Lung (tissue), 12 donors: ENCODE measurements around the gene MUC5B. TPM values are rescaled to one million over a fixed set of nuclear protein-coding genes. Genes with fewer than 3 reads are reported as not detected.

ENCODE experiments used
- ATAC-seq: fragments of 200-7000 bp; cut with Tn5 transposase; one replicate; pipeline ENCODE4 v1.9.1; 2020; ENCODE audit warnings: moderate number of reproducible peaks; ENCODE audit not compliant: insufficient read depth, low FRiP score
- DNase-seq, 3 donors: peaks; one replicate each; pipeline ENCODE4 v3.0.0-alpha.2; 2013 to 2017
- H3K27ac ChIP-seq, 2 donors: one replicate each; pipeline ENCODE4 v1.5.1; 2013; ENCODE audit warnings: mild to moderate bottlenecking in 2 of 2, moderate library complexity in 2 of 2, control low read depth in 1 of 2, inconsistent platforms in 1 of 2, low read depth in 1 of 2, low read length in 1 of 2
- H3K27me3 ChIP-seq, 3 donors: one replicate each; pipeline ENCODE4 v1.5.1; 2013; ENCODE audit warnings: low read length in 2 of 3; ENCODE audit not compliant: control insufficient read depth in 3 of 3, insufficient read depth in 3 of 3
- H3K36me3 ChIP-seq, 4 donors: one replicate each; pipeline ENCODE4 v1.5.1; 2013; ENCODE audit warnings: low read length in 4 of 4, mild to moderate bottlenecking in 1 of 4, moderate library complexity in 1 of 4; ENCODE audit not compliant: control insufficient read depth in 4 of 4, insufficient read depth in 4 of 4
- H3K4me1 ChIP-seq, 5 donors: one replicate each; pipeline ENCODE4 v1.5.1; 2013; ENCODE audit warnings: low read length in 5 of 5, mild to moderate bottlenecking in 2 of 5, moderate library complexity in 1 of 5; ENCODE audit not compliant: control insufficient read depth in 5 of 5, insufficient read depth in 5 of 5
- H3K4me3 ChIP-seq: one replicate; pipeline ENCODE4 v1.5.1; 2013; ENCODE audit warnings: mild to moderate bottlenecking, control low read depth, moderate library complexity
- H3K9ac ChIP-seq, 2 donors: one replicate each; pipeline ENCODE4 v1.5.1; 2013; ENCODE audit warnings: low read length in 2 of 2, control low read depth in 1 of 2; ENCODE audit not compliant: insufficient read depth in 1 of 2
- H3K9me3 ChIP-seq, 4 donors: one replicate each; pipeline ENCODE4 v1.5.1; 2013; ENCODE audit warnings: low read length in 3 of 4, mild to moderate bottlenecking in 1 of 4, moderate library complexity in 1 of 4; ENCODE audit not compliant: control insufficient read depth in 4 of 4, insufficient read depth in 3 of 4
- whole genome bisulfite sequencing, 2 donors: extraction: QIAGEN DNeasy Blood & Tissue Kit; methylation state at CpG; one replicate each; pipeline ENCODE4 v1.1.7; 2013; 5-methylcytosine and 5-hydroxymethylcytosine counted together
- polyA plus RNA-seq, 2 donors: library from polyadenylated mRNA; stranded (reverse); fragments of 200-250 nt; gene quantifications; one replicate each; pipeline ENCODE4 v1.2.1, GENCODE V29; 2013
- total RNA-seq, 2 donors: library from RNA; depleted of rRNA in 1 of 2; stranded (reverse); fragments of >200 nt in 1 of 2; gene quantifications; one replicate each; pipeline ENCODE4 v1.2.1, GENCODE V29; 2014 to 2021
- TF ChIP-seq, protein P1 (sequence below): IDR thresholded peaks from 2 replicates; pipeline ENCODE4 v1.5.1; 2012; ENCODE audit warnings: mild to moderate bottlenecking; ENCODE audit errors: control extremely low read depth, extremely low read depth
- donor health status: control.
- donor health status: control.
- donor health status: Bipolar disorder and iron deficiency.
- donor health status: healthy.
- donor health status: DM: yes; HTN: yes; CAD: no.

Gene MUC5B
- total and polyA plus RNA-seq, 4 donors, result 5.6 to 181 (median 28.2) TPM

DNA sequence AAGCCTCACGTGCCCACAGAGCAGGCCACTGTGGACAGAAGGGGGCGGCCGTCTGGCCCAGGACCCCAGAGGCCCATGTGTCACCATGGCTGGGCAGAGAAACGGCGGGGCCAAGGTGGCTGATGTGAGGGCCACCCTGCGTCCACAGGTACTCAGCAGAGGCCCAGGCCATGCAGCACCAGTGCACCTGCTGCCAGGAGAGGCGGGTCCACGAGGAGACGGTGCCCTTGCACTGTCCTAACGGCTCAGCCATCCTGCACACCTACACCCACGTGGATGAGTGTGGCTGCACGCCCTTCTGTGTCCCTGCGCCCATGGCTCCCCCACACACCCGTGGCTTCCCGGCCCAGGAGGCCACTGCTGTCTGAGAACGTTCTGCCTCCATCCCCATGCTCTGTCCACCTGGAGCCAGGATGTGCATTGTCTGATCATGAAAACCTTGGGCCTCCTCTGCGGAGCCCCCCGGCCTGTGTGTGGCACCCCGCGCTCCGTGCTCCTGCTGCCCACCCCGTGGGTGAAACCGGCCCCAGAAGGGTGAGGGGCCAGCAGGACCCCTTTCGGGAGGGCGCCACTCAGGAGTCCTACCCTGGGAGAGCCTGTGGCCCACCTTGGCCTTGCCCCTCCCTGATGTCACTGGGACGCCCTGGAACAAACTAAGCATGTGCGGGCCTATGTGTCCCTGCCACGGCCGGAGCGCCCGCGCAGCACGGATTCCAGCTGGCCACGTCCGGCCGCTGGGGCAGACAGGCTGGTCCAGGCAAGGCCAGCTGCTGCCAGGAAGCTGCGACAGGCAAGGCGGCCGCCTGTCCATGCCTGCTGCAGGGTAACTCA, 38.6 kb downstream of the MUC5B start:
- Histone ChIP-seq H3K4me1 (peaks cover 0 to 16% (median 10%) of the 10 kb centered on the region in 5 donors), H3K27ac (no peak overlapping the region), H3K9ac (peak overlapping the region in 1 of 2 donors; percentile 40), H3K9me3 (no peaks in the 10 kb centered on the region), H3K4me3 (no peak overlapping the region), H3K27me3 (no peaks in the 10 kb centered on the region), H3K36me3 (no peaks in the 10 kb centered on the region)
- DNase-seq (no peak), ATAC-seq (no peak)
- 91 to 92% methylated on average over 39 of the region's 39 CpGs for WGBS, 2 donors
- TF ChIP-seq, protein P1, sequence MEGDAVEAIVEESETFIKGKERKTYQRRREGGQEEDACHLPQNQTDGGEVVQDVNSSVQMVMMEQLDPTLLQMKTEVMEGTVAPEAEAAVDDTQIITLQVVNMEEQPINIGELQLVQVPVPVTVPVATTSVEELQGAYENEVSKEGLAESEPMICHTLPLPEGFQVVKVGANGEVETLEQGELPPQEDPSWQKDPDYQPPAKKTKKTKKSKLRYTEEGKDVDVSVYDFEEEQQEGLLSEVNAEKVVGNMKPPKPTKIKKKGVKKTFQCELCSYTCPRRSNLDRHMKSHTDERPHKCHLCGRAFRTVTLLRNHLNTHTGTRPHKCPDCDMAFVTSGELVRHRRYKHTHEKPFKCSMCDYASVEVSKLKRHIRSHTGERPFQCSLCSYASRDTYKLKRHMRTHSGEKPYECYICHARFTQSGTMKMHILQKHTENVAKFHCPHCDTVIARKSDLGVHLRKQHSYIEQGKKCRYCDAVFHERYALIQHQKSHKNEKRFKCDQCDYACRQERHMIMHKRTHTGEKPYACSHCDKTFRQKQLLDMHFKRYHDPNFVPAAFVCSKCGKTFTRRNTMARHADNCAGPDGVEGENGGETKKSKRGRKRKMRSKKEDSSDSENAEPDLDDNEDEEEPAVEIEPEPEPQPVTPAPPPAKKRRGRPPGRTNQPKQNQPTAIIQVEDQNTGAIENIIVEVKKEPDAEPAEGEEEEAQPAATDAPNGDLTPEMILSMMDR, result no peak

DNA sequence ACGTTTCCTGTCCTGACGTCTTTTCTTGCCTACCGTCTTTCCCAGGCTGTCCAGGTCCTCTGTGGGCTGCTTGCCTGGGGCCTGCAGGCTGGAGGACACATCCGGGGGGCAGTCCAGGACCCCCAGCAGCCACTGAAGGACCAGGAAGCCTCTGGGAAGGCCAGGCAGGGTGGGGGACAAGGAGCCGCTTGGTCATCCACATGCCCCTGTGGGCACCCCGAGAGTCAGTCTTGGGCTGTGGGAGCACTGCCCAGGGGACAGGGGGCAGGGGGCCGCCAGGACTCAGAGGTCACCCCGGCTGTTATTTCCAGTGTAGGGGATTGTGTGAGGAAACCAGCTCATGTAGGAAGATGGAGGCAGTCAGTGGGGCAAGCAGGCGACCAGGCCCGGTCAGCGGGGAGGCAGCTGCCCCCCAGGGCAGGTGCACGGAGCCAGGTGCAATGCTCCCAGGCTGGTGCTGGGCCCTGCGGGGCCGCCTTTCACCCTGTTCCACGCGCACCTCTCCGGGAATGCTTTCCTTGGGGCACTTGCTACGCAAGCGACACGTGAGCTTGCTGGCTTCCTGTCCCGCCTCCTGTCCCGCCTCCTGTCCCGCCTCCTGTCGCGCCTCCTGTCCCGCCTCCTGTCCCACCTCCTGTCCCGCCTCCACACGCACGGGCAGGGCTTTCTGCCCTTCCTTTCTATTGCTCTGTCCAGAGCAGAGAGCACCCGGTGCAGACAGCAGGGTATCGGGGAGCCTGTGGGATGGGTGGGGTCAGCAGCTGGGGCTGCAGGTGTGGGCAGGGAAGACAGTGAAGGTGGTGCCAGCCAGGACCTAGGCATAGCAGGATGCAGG, 39.5 kb downstream of the MUC5B start:
- TF ChIP-seq, protein P1, result no peak
- Histone ChIP-seq H3K4me3 (peak overlapping the region; percentile 50), H3K4me1 (peaks cover 0 to 16% (median 10%) of the 10 kb centered on the region in 5 donors), H3K36me3 (no peaks in the 10 kb centered on the region), H3K27me3 (no peaks in the 10 kb centered on the region), H3K9ac (peak overlapping the region; percentile 40 to 49), H3K9me3 (no peaks in the 10 kb centered on the region), H3K27ac (peak overlapping the region; percentile 56 to 79)
- peak; percentile 90 to 94 (median 92) for DNase-seq
- WGBS, 2 donors, result 8 to 17% methylated on average over 24 to 31 of the region's 31 CpGs
- peak; percentile 92 for ATAC-seq

DNA sequence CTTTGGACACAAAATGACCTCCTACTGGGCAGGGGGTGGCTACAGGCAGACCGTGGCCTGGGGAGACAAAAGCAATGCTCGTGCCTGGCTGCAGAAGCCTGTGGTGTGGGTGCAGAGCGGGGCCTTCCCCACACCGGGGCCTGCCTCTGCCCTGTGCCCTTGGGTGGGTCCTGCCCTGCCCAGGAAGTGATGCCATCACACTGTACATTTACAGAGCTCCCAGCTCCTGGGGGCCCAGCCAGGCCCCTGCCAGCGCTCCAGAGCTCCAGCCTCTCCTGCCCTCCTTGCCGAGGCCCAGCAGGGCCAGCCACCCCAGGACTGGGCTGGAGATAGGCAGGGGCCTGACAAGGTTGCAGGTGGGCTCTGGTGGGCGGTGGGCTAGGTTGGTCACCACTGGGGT, 40.1 kb downstream of the MUC5B start:
- Histone ChIP-seq H3K4me3 (no peak overlapping the region), H3K27me3 (no peaks in the 10 kb centered on the region), H3K27ac (peak overlapping the region in 1 of 2 donors; percentile 43), H3K36me3 (no peaks in the 10 kb centered on the region), H3K9me3 (no peaks in the 10 kb centered on the region), H3K9ac (no peak overlapping the region), H3K4me1 (peaks cover 0 to 16% (median 10%) of the 10 kb centered on the region in 5 donors)
- TF ChIP-seq, protein P1, result no peak
- WGBS, 2 donors, result 26% methylated on average over 7 of the region's 7 CpGs
- DNase-seq (no peak), ATAC-seq (no peak)
